Measurements from ENCODE around the gene GALNT4.

GRCh38 chr12:89477633-89478279 is 46.8 kb downstream of the GALNT4 start:
- TF ChIP-seq CTCF (optimal IDR thresholded peaks at IDR 0.05 in 1 of 3, IDR thresholded peaks at IDR 0.05 in 1 of 3, conservative IDR thresholded peaks at IDR 0.05 in 1 of 3; ENCODE audit: extremely low read depth in 1 of 3, insufficient read depth in 2 of 3, low read length in 3 of 3) (no peak), EZH2 (IDR thresholded peaks at IDR 0.05; ENCODE audit: low read length) (no peak)
